Karpas-422 (cell line): ENCODE results near the gene RAB3C. TPM values are rescaled to one million over a fixed set of nuclear protein-coding genes. Genes with fewer than 3 reads are reported as not detected.

Experiments used
- DNase-seq: peaks from one replicate; pipeline ENCODE4 v3.0.0-alpha.2; 2015
- H2AFZ ChIP-seq: fragments of 200-600 bp; sonication (generic); 2 replicates; pipeline ENCODE4 v1.6.1; 2014; ENCODE audit warnings: antibody characterized with exemption, low read length, mixed read lengths
- H3K27ac ChIP-seq: fragments of 200-600 bp; sonication (generic); 2 replicates; pipeline ENCODE4 v1.5.1; 2014; ENCODE audit warnings: mild to moderate bottlenecking, low read length, moderate library complexity
- H3K27me3 ChIP-seq: fragments of 200-600 bp; sonication (generic); 2 replicates; pipeline ENCODE4 v1.6.1; 2014; ENCODE audit warnings: low read length, mixed read lengths
- H3K36me3 ChIP-seq: fragments of 200-600 bp; sonication (generic); 2 replicates; pipeline ENCODE4 v1.6.1; 2014; ENCODE audit warnings: low read length, mixed read lengths; ENCODE audit not compliant: insufficient read depth
- H3K4me1 ChIP-seq: fragments of 200-600 bp; sonication (generic); 2 replicates; pipeline ENCODE4 v1.6.1; 2014; ENCODE audit warnings: mild to moderate bottlenecking, low read length, mixed read lengths
- H3K4me2 ChIP-seq: fragments of 200-600 bp; sonication (generic); 2 replicates; pipeline ENCODE4 v1.6.1; 2014; ENCODE audit warnings: low read length, low read depth, mild to moderate bottlenecking; ENCODE audit not compliant: poor library complexity, severe bottlenecking
- H3K4me3 ChIP-seq: fragments of 200-600 bp; sonication (generic); 2 replicates; pipeline ENCODE4 v1.5.1; 2014; ENCODE audit warnings: mild to moderate bottlenecking, antibody characterized with exemption, low read length, mixed read lengths
- H3K79me2 ChIP-seq: fragments of 200-600 bp; sonication (generic); 2 replicates; pipeline ENCODE4 v1.6.1; 2014; ENCODE audit warnings: mild to moderate bottlenecking, low read length, mixed read lengths
- H3K9ac ChIP-seq: fragments of 200-600 bp; sonication (generic); 2 replicates; pipeline ENCODE4 v1.6.0; 2014; ENCODE audit warnings: low read length
- H3K9me2 ChIP-seq: fragments of 200-600 bp; sonication (generic), shearing (Covaris generic); replicated peaks from 2 replicates; pipeline ENCODE4 v1.6.0; 2014; ENCODE audit warnings: mild to moderate bottlenecking, low read length, moderate library complexity; ENCODE audit not compliant: insufficient read depth
- H3K9me3 ChIP-seq: fragments of 300-700, 200-600 bp; sonication (generic); 2 replicates; pipeline ENCODE4 v1.6.1; 2014; ENCODE audit warnings: low read length, mixed read lengths
- H4K20me1 ChIP-seq: fragments of 200-600 bp; sonication (generic); 2 replicates; pipeline ENCODE4 v1.6.1; 2014; ENCODE audit warnings: mild to moderate bottlenecking, antibody characterized with exemption, low read length, low read depth; ENCODE audit not compliant: insufficient read depth
- total RNA-seq: library from RNA; depleted of rRNA; stranded (reverse); fragments of >200 nt; shearing (Covaris generic); gene quantifications from 2 replicates; pipeline ENCODE4 v1.2.3, GENCODE V29; 2014; ENCODE audit warnings: low replicate concordance

The RAB3C gene
- total RNA-seq, 1 experiment from 2014 or later, result not detected

- Histone ChIP-seq H4K20me1 (no peaks in the 10 kb centered on the region), H3K27ac (no peak overlapping the region), H2AFZ (no peak overlapping the region), H3K9me3 (no peaks in the 10 kb centered on the region), H3K4me1 (no peaks in the 10 kb centered on the region), H3K36me3 (no peaks in the 10 kb centered on the region), H3K4me2 (no peak overlapping the region), H3K27me3 (no peaks in the 10 kb centered on the region), H3K79me2 (no peaks in the 10 kb centered on the region), H3K4me3 (no peak overlapping the region), H3K9me2 (no peaks in the 10 kb centered on the region), H3K9ac (no peak overlapping the region)
- no peak for DNase-seq
These were observed 212.0 kb downstream of the RAB3C start for GRCh38 chr5:58794875-58795274.

GRCh38 chr5:58795327-58795726, 212.5 kb downstream of the RAB3C start:
- Histone ChIP-seq H3K4me3 (no peak overlapping the region), H3K27ac (no peak overlapping the region), H3K27me3 (no peaks in the 10 kb centered on the region), H3K4me1 (no peaks in the 10 kb centered on the region), H3K9me3 (no peaks in the 10 kb centered on the region), H3K9ac (no peak overlapping the region), H3K4me2 (no peak overlapping the region), H2AFZ (no peak overlapping the region), H3K79me2 (no peaks in the 10 kb centered on the region), H3K36me3 (no peaks in the 10 kb centered on the region), H3K9me2 (no peaks in the 10 kb centered on the region), H4K20me1 (no peaks in the 10 kb centered on the region)
- DNase-seq, result no peak

- H4K20me1 ChIP-seq, result no peaks in the 10 kb centered on the region
- no peak overlapping the region for H3K4me2 ChIP-seq
- no peak overlapping the region for H2AFZ ChIP-seq
- no peak overlapping the region for H3K9ac ChIP-seq
- no peaks in the 10 kb centered on the region for H3K9me3 ChIP-seq
- no peak overlapping the region for H3K27ac ChIP-seq
- H3K4me1 ChIP-seq, result no peaks in the 10 kb centered on the region
- no peaks in the 10 kb centered on the region for H3K9me2 ChIP-seq
- no peak for DNase-seq
- no peaks in the 10 kb centered on the region for H3K79me2 ChIP-seq
- no peak overlapping the region for H3K4me3 ChIP-seq
- H3K27me3 ChIP-seq, result no peaks in the 10 kb centered on the region
- H3K36me3 ChIP-seq, result no peaks in the 10 kb centered on the region
These were observed 214.1 kb downstream of the RAB3C start for GRCh38 chr5:58797021-58797420.

- Histone ChIP-seq H3K27me3 (no peaks in the 10 kb centered on the region), H3K9ac (no peak overlapping the region), H3K27ac (no peak overlapping the region), H2AFZ (no peak overlapping the region), H4K20me1 (no peaks in the 10 kb centered on the region), H3K36me3 (no peaks in the 10 kb centered on the region), H3K9me3 (no peaks in the 10 kb centered on the region), H3K4me1 (no peaks in the 10 kb centered on the region), H3K4me2 (no peak overlapping the region), H3K79me2 (no peaks in the 10 kb centered on the region), H3K9me2 (no peaks in the 10 kb centered on the region), H3K4me3 (no peak overlapping the region)
- DNase-seq, result no peak
These were observed 217.5 kb downstream of the RAB3C start for GRCh38 chr5:58800356-58800755.

GRCh38 chr5:58800861-58801540, 218.1 kb downstream of the RAB3C start:
- no peaks in the 10 kb centered on the region for H3K79me2 ChIP-seq
- H3K4me3 ChIP-seq, result no peak overlapping the region
- H2AFZ ChIP-seq, result no peak overlapping the region
- H3K4me1 ChIP-seq, result no peaks in the 10 kb centered on the region
- no peaks in the 10 kb centered on the region for H3K9me3 ChIP-seq
- no peak overlapping the region for H3K4me2 ChIP-seq
- no peaks in the 10 kb centered on the region for H4K20me1 ChIP-seq
- no peak overlapping the region for H3K27ac ChIP-seq
- no peak for DNase-seq
- no peaks in the 10 kb centered on the region for H3K27me3 ChIP-seq
- no peaks in the 10 kb centered on the region for H3K36me3 ChIP-seq
- no peak overlapping the region for H3K9ac ChIP-seq
- H3K9me2 ChIP-seq, result no peaks in the 10 kb centered on the region

- H3K4me3 ChIP-seq, result no peak overlapping the region
- H3K9me3 ChIP-seq, result no peaks in the 10 kb centered on the region
- no peak overlapping the region for H3K4me2 ChIP-seq
These were observed 220.2 kb downstream of the RAB3C start for GRCh38 chr5:58803056-58803455.

GRCh38 chr5:58804291-58804690, 221.4 kb downstream of the RAB3C start:
- Histone ChIP-seq H3K4me1 (no peaks in the 10 kb centered on the region), H3K9ac (no peak overlapping the region), H3K36me3 (no peaks in the 10 kb centered on the region), H3K27ac (no peak overlapping the region), H3K9me2 (no peaks in the 10 kb centered on the region), H3K79me2 (no peaks in the 10 kb centered on the region), H3K4me3 (no peak overlapping the region), H4K20me1 (no peaks in the 10 kb centered on the region), H3K4me2 (no peak overlapping the region), H3K27me3 (no peaks in the 10 kb centered on the region), H3K9me3 (no peaks in the 10 kb centered on the region), H2AFZ (no peak overlapping the region)
- DNase-seq, result no peak

More at GRCh38 chr5:58803056-58803455, 220.2 kb downstream of the RAB3C start:
- no peaks in the 10 kb centered on the region for H3K79me2 ChIP-seq
- H3K9me2 ChIP-seq, result no peaks in the 10 kb centered on the region
- H3K4me1 ChIP-seq, result no peaks in the 10 kb centered on the region
- no peak for DNase-seq
- no peaks in the 10 kb centered on the region for H4K20me1 ChIP-seq
- no peaks in the 10 kb centered on the region for H3K36me3 ChIP-seq
- H3K27ac ChIP-seq, result no peak overlapping the region
- H2AFZ ChIP-seq, result no peak overlapping the region
- no peaks in the 10 kb centered on the region for H3K27me3 ChIP-seq
- no peak overlapping the region for H3K9ac ChIP-seq

GRCh38 chr5:58810086-58810485, 227.2 kb downstream of the RAB3C start:
- H3K9ac ChIP-seq, result no peak overlapping the region
- no peaks in the 10 kb centered on the region for H4K20me1 ChIP-seq
- no peak overlapping the region for H3K4me3 ChIP-seq
- no peaks in the 10 kb centered on the region for H3K36me3 ChIP-seq
- no peaks in the 10 kb centered on the region for H3K79me2 ChIP-seq
- no peaks in the 10 kb centered on the region for H3K9me3 ChIP-seq
- no peak overlapping the region for H3K27ac ChIP-seq
- DNase-seq, result no peak
- H3K4me1 ChIP-seq, result no peaks in the 10 kb centered on the region
- no peak overlapping the region for H2AFZ ChIP-seq
- no peaks in the 10 kb centered on the region for H3K9me2 ChIP-seq
- no peak overlapping the region for H3K4me2 ChIP-seq
- no peaks in the 10 kb centered on the region for H3K27me3 ChIP-seq
